Endometrial microvascular endothelial cells (primary cell): ENCODE measurements around the gene TAF5. TPM values are rescaled to one million over a fixed set of nuclear protein-coding genes. Genes with fewer than 3 reads are reported as not detected.

Source experiments
- in situ Hi-C: cut with HindIII; loops from 2 replicates; pipeline ENCODE4 v1.10.0; 2017; ENCODE audit warnings: low sequenced_read_pairs, low pct_unique_long_range_greater_than_20kb; ENCODE audit errors: inconsistent ontology term
- total RNA-seq: library from RNA; depleted of rRNA; stranded (reverse); fragments of >200 nt; gene quantifications from one replicate; pipeline ENCODE4 v1.2.3, GENCODE V29; 2015; ENCODE audit errors: inconsistent ontology term

Gene TAF5
- total RNA-seq, 1 donor from 2014 or later, result 6.4 TPM

- in situ Hi-C loops, result no loop called here
These were observed 29.0 kb downstream of the TAF5 start for GRCh38 chr10:103396789-103397087.

- in situ Hi-C loops, result no loop called here
These were observed 29.5 kb downstream of the TAF5 start for GRCh38 chr10:103397191-103397825.

- in situ Hi-C loops, result loop anchor here (10.0 kb wide), 1 partner anchor 81 kb away; the partner anchor contains the start of gene NEURL1
These were observed 45.8 kb downstream of the TAF5 start for GRCh38 chr10:103413564-103413963.

- in situ Hi-C loops, result loop anchor here (10.0 kb wide), 1 partner anchor 79 kb away; the partner anchor contains the start of gene NEURL1
These were observed 47.8 kb downstream of the TAF5 start for GRCh38 chr10:103415581-103415980.

- in situ Hi-C loops, result loop anchor here (10.0 kb wide), 1 partner anchor 78 kb away; the partner anchor contains the start of gene NEURL1
These were observed 48.8 kb downstream of the TAF5 start for GRCh38 chr10:103416436-103417147.

GRCh38 chr10:103417148-103417469, 49.3 kb downstream of the TAF5 start:
- in situ Hi-C loops, result loop anchor here (10.0 kb wide), 1 partner anchor 78 kb away; the partner anchor contains the start of gene NEURL1

GRCh38 chr10:103417601-103418000, 49.8 kb downstream of the TAF5 start:
- in situ Hi-C loops, result loop anchor here (10.0 kb wide), 1 partner anchor 77 kb away; the partner anchor contains the start of gene NEURL1

- in situ Hi-C loops, result loop anchor here (10.0 kb wide), 1 partner anchor 76 kb away; the partner anchor contains the start of gene NEURL1
These were observed 51.3 kb downstream of the TAF5 start for GRCh38 chr10:103419101-103419500.

GRCh38 chr10:103423748-103424147, 56.0 kb downstream of the TAF5 start:
- in situ Hi-C loops, result no loop called here

- in situ Hi-C loops, result no loop called here
These were observed 60.1 kb downstream of the TAF5 start for GRCh38 chr10:103427866-103428265.

GRCh38 chr10:103428989-103429643, 61.3 kb downstream of the TAF5 start:
- in situ Hi-C loops, result no loop called here

- in situ Hi-C loops, result no loop called here
These were observed 61.9 kb downstream of the TAF5 start for GRCh38 chr10:103429647-103430046.

GRCh38 chr10:103431902-103432301, 64.1 kb downstream of the TAF5 start:
- in situ Hi-C loops, result no loop called here

GRCh38 chr10:103433858-103434257, 66.1 kb downstream of the TAF5 start:
- in situ Hi-C loops, result no loop called here

Other genes with a start within 250 kb of the TAF5 start
- 46.4 TPM for gene NT5C2, start 174.7 kb upstream of the TAF5 start, total RNA-seq
- gene RPEL1, start 122.1 kb upstream of the TAF5 start, total RNA-seq, result 0.09 TPM
- gene INA, start 90.8 kb upstream of the TAF5 start, total RNA-seq, result 0.46 TPM
- 17.7 TPM for gene PCGF6, start 16.8 kb upstream of the TAF5 start, total RNA-seq
- gene ATP5MK, start 28.5 kb downstream of the TAF5 start, total RNA-seq, result 425 TPM
- 43.3 TPM for gene PDCD11, start 28.6 kb downstream of the TAF5 start, total RNA-seq
- 15.1 TPM for gene CALHM2, start 84.4 kb downstream of the TAF5 start, total RNA-seq
- gene CALHM1, start 90.9 kb downstream of the TAF5 start, total RNA-seq, result not detected
- gene CALHM3, start 111.3 kb downstream of the TAF5 start, total RNA-seq, result not detected
- gene NEURL1, start 125.7 kb downstream of the TAF5 start, total RNA-seq, result not detected